Activated CD8-positive, alpha-beta T cell treated with anti-CD3 and anti-CD28 coated beads for 36 hours (primary cell): ENCODE data around the gene ADPRH. TPM values are rescaled to one million over a fixed set of nuclear protein-coding genes. Genes with fewer than 3 reads are reported as not detected.

ENCODE experiments used
- ATAC-seq: fragments of 200-7000 bp; cut with Tn5 transposase; one replicate; pipeline ENCODE4 v1.10.0; 2021; ENCODE audit warnings: mild to moderate bottlenecking, moderate library complexity
- CTCF ChIA-PET: fragments of 350-600 bp; sonication (Branson Sonifier 250); formaldehyde crosslinking; loops from one replicate; lab custom pipeline; 2021; ENCODE audit warnings: antibody characterized with exemption; lab: Charles Lee
- POLR2A ChIA-PET: fragments of 350-600 bp; sonication (Branson Sonifier 250); formaldehyde crosslinking; loops from one replicate; lab custom pipeline; 2021; ENCODE audit warnings: antibody characterized with exemption; lab: Charles Lee
- DNase-seq: peaks from one replicate; pipeline ENCODE4 v3.0.0-alpha.2; 2020
- H3K27ac Mint-ChIP-seq: one replicate; pipeline ENCODE4 v1.8.0; 2021; ENCODE audit warnings: mild to moderate bottlenecking, mixed read lengths
- H3K27me3 Mint-ChIP-seq: one replicate; pipeline ENCODE4 v1.8.0; 2021; ENCODE audit warnings: mixed read lengths
- H3K36me3 Mint-ChIP-seq: one replicate; pipeline ENCODE4 v1.8.0; 2021; ENCODE audit warnings: low read depth, mixed read lengths
- H3K4me1 Mint-ChIP-seq: one replicate; pipeline ENCODE4 v1.8.0; 2021; ENCODE audit warnings: low read depth, mixed read lengths
- H3K4me3 Mint-ChIP-seq: one replicate; pipeline ENCODE4 v1.8.0; 2021; ENCODE audit warnings: mild to moderate bottlenecking, moderate library complexity, mixed read lengths
- H3K9me3 Mint-ChIP-seq: one replicate; pipeline ENCODE4 v1.8.0; 2021; ENCODE audit warnings: mixed read lengths
- CTCF ChIP-seq: fragments of 200-600 bp; IDR thresholded peaks from one replicate; pipeline ENCODE4 v1.8.0; 2022; ENCODE audit warnings: antibody characterized with exemption, mild to moderate bottlenecking
- intact Hi-C: fragments of 100-400 bp; cut with micrococcal nuclease; formaldehyde crosslinking; loops from one replicate; pipeline ENCODE4 v1.10.0; 2022
- total RNA-seq, 2 experiments: library from RNA; stranded (reverse); gene quantifications; one replicate each; pipeline ENCODE4 v1.2.3, GENCODE V29; 2021

ADPRH gene
- total RNA-seq, 2 experiments from 2014 or later: 5.7 to 5.9 TPM

DNA sequence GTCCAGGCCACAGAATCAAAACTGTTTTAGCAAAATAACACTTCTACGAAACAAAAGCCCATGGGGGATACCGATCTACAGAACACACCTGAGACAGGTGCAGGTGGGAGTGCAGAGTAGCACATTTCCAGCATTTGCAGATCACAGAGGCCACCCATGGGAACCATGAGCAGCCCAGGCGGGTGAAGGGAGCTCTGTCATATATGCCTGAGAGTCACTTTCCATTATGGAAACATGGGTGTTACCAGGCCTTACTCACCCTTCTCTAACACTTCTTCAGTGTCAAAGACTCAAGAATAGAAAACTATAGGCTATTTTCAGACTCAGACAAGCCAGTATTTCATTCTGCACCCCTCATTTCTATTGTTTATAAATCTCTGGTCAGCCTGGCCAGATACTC is 21.9 kb downstream of the ADPRH start:
- no peaks in the 10 kb centered on the region for H3K9me3 Mint-ChIP-seq
- intact Hi-C loops: no loop called here
- no peak for TF ChIP-seq CTCF
- H3K4me3 Mint-ChIP-seq: no peak overlapping the region
- peak overlapping the region; percentile 63 for H3K27ac Mint-ChIP-seq
- ATAC-seq (peak; percentile 60), DNase-seq (peak; percentile 37)
- H3K27me3 Mint-ChIP-seq: no peaks in the 10 kb centered on the region
- H3K4me1 Mint-ChIP-seq: peaks cover 29% of the 10 kb centered on the region
- no peaks in the 10 kb centered on the region for H3K36me3 Mint-ChIP-seq
- ChIA-PET CTCF (interaction anchor here (0.9 to 1.9 kb wide), 7 partner anchors 11 to 74 kb away, joined by 3 to 7 read pairs (median 5); no protein-coding TSS in a partner anchor), POLR2A (interaction anchor here (0.6 kb wide), 1 partner anchor 39 kb away, joined by 3 read pairs; no protein-coding TSS in a partner anchor)

GRCh38 chr3:119602676-119603075 is 23.4 kb downstream of the ADPRH start:
- no peak overlapping the region for H3K4me3 Mint-ChIP-seq
- H3K9me3 Mint-ChIP-seq: no peaks in the 10 kb centered on the region
- no peaks in the 10 kb centered on the region for H3K36me3 Mint-ChIP-seq
- H3K4me1 Mint-ChIP-seq: peaks cover 27% of the 10 kb centered on the region
- TF ChIP-seq CTCF: no peak
- DNase-seq (no peak), ATAC-seq (no peak)
- ChIA-PET CTCF (no interaction called here), POLR2A (no interaction called here)
- H3K27me3 Mint-ChIP-seq: peaks cover 1% of the 10 kb centered on the region
- no peak overlapping the region for H3K27ac Mint-ChIP-seq
- intact Hi-C loops: no loop called here

- Mint-ChIP-seq H3K27ac (no peak overlapping the region), H3K36me3 (no peaks in the 10 kb centered on the region), H3K4me3 (no peak overlapping the region), H3K4me1 (peaks cover 18% of the 10 kb centered on the region), H3K9me3 (no peaks in the 10 kb centered on the region), H3K27me3 (peaks cover 6% of the 10 kb centered on the region)
- no peak for TF ChIP-seq CTCF
- ChIA-PET CTCF (no interaction called here), POLR2A (no interaction called here)
- peak; percentile 77 for ATAC-seq
- no peak for DNase-seq
- intact Hi-C loops: no loop called here
Observed at GRCh38 chr3:119604878-119605277, 25.6 kb downstream of the ADPRH start.

- ATAC-seq (no peak), DNase-seq (no peak)
- Mint-ChIP-seq H3K27ac (no peak overlapping the region), H3K4me1 (peaks cover 5% of the 10 kb centered on the region), H3K27me3 (peaks cover 17% of the 10 kb centered on the region), H3K9me3 (no peaks in the 10 kb centered on the region), H3K4me3 (no peak overlapping the region), H3K36me3 (no peaks in the 10 kb centered on the region)
- ChIA-PET CTCF (no interaction called here), POLR2A (interaction anchor here (0.6 kb wide), 1 partner anchor 14 kb away, joined by 3 read pairs; no protein-coding TSS in a partner anchor)
- intact Hi-C loops: no loop called here
- TF ChIP-seq CTCF: no peak
Observed at GRCh38 chr3:119608405-119609000, 29.2 kb downstream of the ADPRH start.

- Mint-ChIP-seq H3K9me3 (no peaks in the 10 kb centered on the region), H3K27ac (no peak overlapping the region), H3K27me3 (peaks cover 17% of the 10 kb centered on the region), H3K36me3 (no peaks in the 10 kb centered on the region), H3K4me3 (no peak overlapping the region), H3K4me1 (peaks cover 5% of the 10 kb centered on the region)
- intact Hi-C loops: no loop called here
- no peak for TF ChIP-seq CTCF
- ATAC-seq: no peak
- CTCF ChIA-PET: no interaction called here
- POLR2A ChIA-PET: no interaction called here
- DNase-seq: no peak
Observed at GRCh38 chr3:119609301-119609700, 30.0 kb downstream of the ADPRH start.
